Measurements from ENCODE around the gene PACS2. TPM values are rescaled to one million over a fixed set of nuclear protein-coding genes. Genes with fewer than 3 reads are reported as not detected.
"Not testable (repeated sequence)": the region's sequence is repeated elsewhere in the genome, so short reads cannot be mapped to it uniquely, and the experiment has no call there.

The PACS2 gene
- total RNA-seq = 10 to 100 TPM; 32.9 to 38.5 TPM

DNA sequence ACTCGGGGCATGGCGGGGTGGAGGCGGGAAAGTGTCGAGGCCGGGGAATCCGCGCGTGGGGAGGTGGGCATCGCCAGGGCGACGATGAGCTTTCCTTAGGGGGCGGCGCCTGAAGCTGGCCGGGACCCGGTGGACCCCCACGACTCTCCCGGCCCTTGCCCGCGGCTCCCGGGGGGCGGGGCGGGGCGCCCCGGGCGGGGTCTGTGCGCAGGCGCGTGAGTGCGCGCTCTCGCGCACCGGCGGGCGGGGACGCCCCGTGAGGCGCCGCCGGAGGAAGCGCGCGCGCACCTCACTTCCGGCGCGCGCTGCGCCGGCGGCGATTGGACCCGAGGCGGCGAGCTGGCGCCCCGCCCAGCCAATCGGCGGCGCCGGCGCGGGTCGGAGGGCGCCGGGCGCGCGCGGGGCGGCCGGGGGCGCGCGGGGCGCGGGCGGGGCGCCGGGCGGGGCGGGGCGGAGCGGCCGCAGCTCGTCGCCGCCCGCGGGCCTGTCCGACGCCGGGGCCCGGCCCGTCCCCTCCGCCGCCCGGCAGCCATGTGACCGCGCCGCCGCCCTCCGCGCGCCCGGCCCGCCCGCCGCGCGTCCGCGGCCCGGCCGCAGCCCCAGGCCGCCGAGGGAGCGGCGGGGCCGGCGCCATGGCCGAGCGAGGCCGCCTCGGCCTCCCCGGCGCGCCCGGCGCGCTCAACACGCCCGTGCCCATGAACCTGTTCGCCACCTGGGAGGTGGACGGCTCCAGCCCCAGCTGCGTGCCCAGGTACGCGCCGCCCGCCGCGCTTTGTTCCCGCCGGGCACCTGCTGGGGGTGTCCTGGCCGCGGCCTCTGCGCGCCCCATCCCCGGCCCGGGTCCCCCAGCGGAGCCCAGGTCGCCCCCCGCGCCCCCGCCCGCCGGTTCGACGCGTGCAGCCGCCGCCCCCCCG is at the start of gene PACS2:
PACS2 (plus strand) TSS at position 462 of the 914 bp plus-strand sequence; CDS start at position 633, 171 bp downstream.
- Mint-ChIP-seq H3K27ac (peak within 1 kb of the TSS; percentile 84), H3K36me3 (ENCODE audit: low read depth) (no peaks in the 10 kb centered on the region), H3K4me3 (peak within 1 kb of the TSS; percentile 88), H3K4me1 (ENCODE audit: low read depth) (peaks cover 37% of the 10 kb centered on the region), H3K9me3 (ENCODE audit: insufficient read depth) (no peaks in the 10 kb centered on the region), H3K27me3 (ENCODE audit: low read depth) (no peaks in the 10 kb centered on the region)
- peak; percentile 80 for ATAC-seq
- CTCF ChIA-PET = interaction anchor here (1.0 to 2.7 kb wide), 6 partner anchors 9 to 214 kb away, joined by 3 to 13 read pairs (median 3); partner anchors contain the start of gene BRF1
- DNase-seq = peak; percentile 75
- POLR2A ChIA-PET = interaction anchor here (0.9 to 4.6 kb wide), 5 partner anchors 10 to 562 kb away, joined by 3 to 56 read pairs (median 12); partner anchors contain the start of genes BRF1 and SIVA1

- no peak overlapping the region for H3K4me3 Mint-ChIP-seq
- no peak overlapping the region for H3K27ac Mint-ChIP-seq
- POLR2A ChIA-PET = no interaction called here
- peaks cover 3% of the 10 kb centered on the region for H3K36me3 Mint-ChIP-seq (ENCODE audit: low read depth)
- no peaks in the 10 kb centered on the region for H3K4me1 Mint-ChIP-seq (ENCODE audit: low read depth)
- H3K9me3 Mint-ChIP-seq (ENCODE audit: insufficient read depth) = no peaks in the 10 kb centered on the region
- peak; percentile 32 for ATAC-seq
- no peaks in the 10 kb centered on the region for H3K27me3 Mint-ChIP-seq (ENCODE audit: low read depth)
- no peak for DNase-seq
- CTCF ChIA-PET = no interaction called here
These were observed 46.6 kb upstream of the PACS2 start for GRCh38 chr14:105267820-105268548.

DNA sequence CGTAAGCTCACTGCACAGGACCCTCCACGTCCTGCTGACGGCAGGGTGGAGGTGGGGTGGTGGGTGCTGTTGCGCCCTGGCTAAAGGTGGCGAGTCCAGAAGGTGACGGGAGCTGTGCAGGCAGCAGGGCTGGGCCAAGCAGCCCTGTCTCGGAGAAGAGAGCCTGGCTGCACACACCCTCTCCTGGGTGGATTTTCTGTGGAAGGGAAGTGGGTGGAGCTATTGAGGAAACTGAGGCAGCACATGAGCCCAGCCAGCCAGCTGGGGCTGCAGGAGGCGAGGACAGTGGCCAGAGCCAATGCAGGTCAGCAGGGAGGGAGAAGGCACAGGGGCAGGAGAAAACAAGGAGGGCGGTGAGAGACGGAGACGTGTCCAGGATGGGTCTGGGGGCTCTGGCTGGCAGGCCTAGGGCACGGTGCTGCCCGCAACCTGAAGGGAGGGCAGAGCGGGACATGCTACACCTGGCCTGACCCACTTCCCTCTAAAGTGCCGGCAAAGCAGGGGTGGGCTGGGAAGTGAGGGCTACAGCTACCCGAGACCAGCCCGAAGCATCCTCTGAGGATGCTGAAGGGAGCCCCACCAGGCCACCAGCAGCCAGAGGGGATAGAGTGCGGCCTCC is 45.7 kb upstream of the PACS2 start:
- H3K27me3 Mint-ChIP-seq (ENCODE audit: low read depth) = no peaks in the 10 kb centered on the region
- ATAC-seq = no peak
- H3K27ac Mint-ChIP-seq = no peak overlapping the region
- H3K9me3 Mint-ChIP-seq (ENCODE audit: insufficient read depth) = no peaks in the 10 kb centered on the region
- H3K4me1 Mint-ChIP-seq (ENCODE audit: low read depth) = no peaks in the 10 kb centered on the region
- ChIA-PET CTCF (no interaction called here), POLR2A (no interaction called here)
- DNase-seq = no peak
- peaks cover 3% of the 10 kb centered on the region for H3K36me3 Mint-ChIP-seq (ENCODE audit: low read depth)
- no peak overlapping the region for H3K4me3 Mint-ChIP-seq

GRCh38 chr14:105269405-105269804 is 45.1 kb upstream of the PACS2 start:
- Mint-ChIP-seq H3K27me3 (ENCODE audit: low read depth) (no peaks in the 10 kb centered on the region), H3K4me3 (no peak overlapping the region), H3K4me1 (ENCODE audit: low read depth) (no peaks in the 10 kb centered on the region), H3K27ac (no peak overlapping the region), H3K9me3 (ENCODE audit: insufficient read depth) (no peaks in the 10 kb centered on the region), H3K36me3 (ENCODE audit: low read depth) (no peaks in the 10 kb centered on the region)
- CTCF ChIA-PET = no interaction called here
- ATAC-seq (no peak), DNase-seq (no peak)
- POLR2A ChIA-PET = no interaction called here

DNA sequence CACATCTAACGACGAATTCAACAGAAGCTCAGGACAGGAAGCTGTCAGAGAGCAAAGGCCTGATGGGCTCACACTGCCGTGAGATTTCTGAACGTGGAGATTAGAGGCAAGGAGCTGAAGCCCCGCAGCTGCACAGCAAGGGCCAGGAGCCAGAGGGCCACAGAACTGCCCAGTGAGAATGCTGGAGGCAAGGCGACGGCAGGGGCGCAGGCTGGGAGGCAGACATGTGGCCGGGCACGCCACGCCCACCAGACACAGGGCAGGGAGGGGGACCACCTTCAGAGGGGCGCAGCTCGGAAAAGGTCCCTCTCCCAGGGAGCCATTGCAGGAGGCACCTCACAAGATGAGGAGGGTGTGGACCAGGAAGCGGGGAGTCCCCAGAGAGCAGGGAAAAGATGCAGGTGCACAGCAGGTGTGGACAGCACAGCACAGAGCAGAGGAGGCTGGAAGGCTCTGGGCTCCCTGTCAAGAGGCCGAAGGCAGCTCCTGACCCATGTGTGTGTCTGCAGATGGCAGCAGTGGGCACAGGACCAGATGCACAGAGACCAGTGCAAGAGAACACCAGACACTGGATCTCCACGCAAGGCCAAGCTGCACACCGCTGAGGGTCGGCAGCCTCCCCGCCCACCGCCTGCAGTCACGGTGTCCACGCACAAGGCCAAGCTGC is 43.2 kb upstream of the PACS2 start:
- Mint-ChIP-seq H3K36me3 (ENCODE audit: low read depth) (no peaks in the 10 kb centered on the region), H3K27ac (no peak overlapping the region), H3K27me3 (ENCODE audit: low read depth) (no peaks in the 10 kb centered on the region), H3K4me1 (ENCODE audit: low read depth) (no peaks in the 10 kb centered on the region), H3K9me3 (ENCODE audit: insufficient read depth) (no peaks in the 10 kb centered on the region), H3K4me3 (no peak overlapping the region)
- CTCF ChIA-PET = no interaction called here
- DNase-seq (no peak), ATAC-seq (no peak)
- POLR2A ChIA-PET = no interaction called here

DNA sequence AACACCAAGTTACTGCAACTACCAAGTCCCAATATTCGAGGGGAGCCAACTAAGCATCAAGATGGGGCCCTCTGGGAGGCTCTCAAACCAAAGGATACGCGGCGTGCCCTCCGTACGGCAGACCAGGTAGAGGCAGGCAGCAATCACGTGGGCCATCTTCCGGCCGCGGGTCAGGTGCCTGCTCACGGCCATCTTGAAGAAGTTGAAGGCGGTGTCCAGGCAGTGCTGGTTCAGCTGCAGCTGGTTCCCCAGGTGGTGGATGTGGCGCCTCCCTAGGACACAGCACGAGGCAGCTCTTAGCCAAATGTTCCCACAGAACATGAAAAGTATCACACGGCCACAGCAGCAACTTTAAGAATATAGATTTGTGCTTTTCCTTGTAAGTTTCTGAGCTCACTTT is 41.9 kb upstream of the PACS2 start:
- no peak overlapping the region for H3K27ac Mint-ChIP-seq
- DNase-seq (no peak), ATAC-seq (no peak)
- no peaks in the 10 kb centered on the region for H3K4me1 Mint-ChIP-seq (ENCODE audit: low read depth)
- H3K36me3 Mint-ChIP-seq (ENCODE audit: low read depth) = no peaks in the 10 kb centered on the region
- no peaks in the 10 kb centered on the region for H3K27me3 Mint-ChIP-seq (ENCODE audit: low read depth)
- ChIA-PET CTCF (no interaction called here), POLR2A (no interaction called here)
- no peak overlapping the region for H3K4me3 Mint-ChIP-seq
- no peaks in the 10 kb centered on the region for H3K9me3 Mint-ChIP-seq (ENCODE audit: insufficient read depth)

DNA sequence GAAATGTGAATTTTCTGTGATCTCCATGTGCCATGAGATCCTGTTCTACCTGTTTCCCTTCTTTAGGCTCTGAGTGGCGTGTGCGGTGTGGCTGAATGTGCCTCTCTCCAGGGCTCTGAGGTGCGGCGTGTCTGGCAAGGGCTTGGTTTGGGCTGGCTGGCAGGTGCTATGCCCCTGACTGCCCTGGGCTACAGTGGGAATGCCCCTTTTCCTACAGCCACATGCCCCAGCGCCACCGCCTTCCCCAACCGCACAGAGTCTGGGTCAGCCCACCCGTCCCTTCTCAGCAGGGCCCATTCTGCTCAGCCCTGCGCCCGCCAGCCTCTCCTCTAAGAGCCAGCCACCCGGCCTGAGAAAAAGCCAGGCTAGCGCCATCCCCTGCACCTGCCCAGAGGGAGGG is 41.5 kb upstream of the PACS2 start:
- Mint-ChIP-seq H3K4me3 (no peak overlapping the region), H3K4me1 (ENCODE audit: low read depth) (no peaks in the 10 kb centered on the region), H3K36me3 (ENCODE audit: low read depth) (no peaks in the 10 kb centered on the region), H3K27ac (no peak overlapping the region), H3K9me3 (ENCODE audit: insufficient read depth) (no peaks in the 10 kb centered on the region), H3K27me3 (ENCODE audit: low read depth) (no peaks in the 10 kb centered on the region)
- POLR2A ChIA-PET = no interaction called here
- DNase-seq = no peak
- no peak for ATAC-seq
- CTCF ChIA-PET = no interaction called here

DNA sequence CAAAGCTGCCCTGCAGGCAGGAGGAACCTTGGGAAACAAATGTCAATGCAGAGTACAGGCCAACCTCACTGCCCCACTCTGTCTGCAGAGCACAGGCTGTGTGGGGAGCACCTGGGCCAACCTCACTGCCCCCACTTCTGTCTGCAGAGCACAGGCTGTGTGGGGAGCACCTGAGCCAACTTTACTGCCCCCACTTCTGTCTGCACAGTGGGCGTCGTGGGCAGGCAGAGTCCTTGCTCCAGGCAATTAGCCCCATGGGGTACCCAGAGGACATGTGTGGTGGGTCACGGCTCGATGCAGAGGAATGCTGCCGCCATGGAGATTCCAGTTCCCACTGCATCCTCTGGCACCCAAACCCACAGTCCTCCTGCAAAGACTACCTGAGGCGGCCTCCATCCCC is 39.9 kb upstream of the PACS2 start:
- H3K27me3 Mint-ChIP-seq (ENCODE audit: low read depth) = no peaks in the 10 kb centered on the region
- H3K9me3 Mint-ChIP-seq (ENCODE audit: insufficient read depth) = no peaks in the 10 kb centered on the region
- ChIA-PET CTCF (interaction anchor here (0.9 kb wide), 1 partner anchor 15 kb away, joined by 3 read pairs; no protein-coding TSS in a partner anchor), POLR2A (no interaction called here)
- H3K27ac Mint-ChIP-seq = no peak overlapping the region
- no peak overlapping the region for H3K4me3 Mint-ChIP-seq
- DNase-seq = no peak
- H3K36me3 Mint-ChIP-seq (ENCODE audit: low read depth) = no peaks in the 10 kb centered on the region
- ATAC-seq = no peak
- H3K4me1 Mint-ChIP-seq (ENCODE audit: low read depth) = no peaks in the 10 kb centered on the region

DNA sequence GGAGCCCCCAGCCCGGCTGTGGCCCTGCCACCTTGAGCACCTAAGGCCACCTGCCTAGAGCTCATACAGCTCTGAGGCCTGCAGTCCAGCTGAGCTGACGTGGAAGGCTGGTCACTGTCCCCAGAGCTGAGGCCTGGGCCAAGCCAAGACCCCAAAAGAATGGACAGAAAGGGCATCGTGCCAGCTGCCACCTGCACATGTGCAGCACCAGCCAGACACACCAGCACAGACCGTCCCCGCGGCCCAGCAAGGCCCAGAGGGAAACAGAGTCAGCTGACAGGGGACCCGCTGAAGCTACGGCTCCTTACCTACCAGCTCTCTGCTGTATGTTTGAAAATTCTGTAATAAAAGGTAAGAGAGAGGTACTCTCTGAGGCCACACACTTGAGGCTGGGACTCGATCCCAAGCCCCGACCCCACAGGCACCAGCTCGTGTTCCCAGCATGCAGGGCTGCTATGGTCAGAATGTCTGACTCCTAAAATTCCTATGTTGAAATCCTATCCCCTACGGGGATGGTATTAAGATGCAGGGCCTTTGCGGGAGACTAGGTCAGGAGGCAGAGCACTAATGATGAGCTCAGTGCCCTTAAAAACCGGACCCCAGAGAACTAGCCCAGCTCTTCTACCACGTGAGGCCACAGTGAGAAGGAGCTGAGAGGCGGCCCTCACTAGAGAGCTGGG is 39.1 kb upstream of the PACS2 start:
- ChIA-PET CTCF (interaction anchor here (0.9 kb wide), 1 partner anchor 16 kb away, joined by 3 read pairs; no protein-coding TSS in a partner anchor), POLR2A (interaction anchor here (0.6 kb wide), 1 partner anchor 71 kb away, joined by 3 read pairs; no protein-coding TSS in a partner anchor)
- no peaks in the 10 kb centered on the region for H3K4me1 Mint-ChIP-seq (ENCODE audit: low read depth)
- DNase-seq (no peak), ATAC-seq (no peak)
- H3K27ac Mint-ChIP-seq = no peak overlapping the region
- no peaks in the 10 kb centered on the region for H3K36me3 Mint-ChIP-seq (ENCODE audit: low read depth)
- H3K9me3 Mint-ChIP-seq (ENCODE audit: insufficient read depth) = no peaks in the 10 kb centered on the region
- H3K27me3 Mint-ChIP-seq (ENCODE audit: low read depth) = no peaks in the 10 kb centered on the region
- no peak overlapping the region for H3K4me3 Mint-ChIP-seq

- ATAC-seq; H3K36me3 Mint-ChIP-seq (ENCODE audit: low read depth); H3K27ac Mint-ChIP-seq; H3K9me3 Mint-ChIP-seq (ENCODE audit: insufficient read depth); H3K4me3 Mint-ChIP-seq; POLR2A ChIA-PET; DNase-seq; H3K27me3 Mint-ChIP-seq (ENCODE audit: low read depth); H3K4me1 Mint-ChIP-seq (ENCODE audit: low read depth): not testable (repeated sequence)
- CTCF ChIA-PET = interaction anchor here (1.4 kb wide), 1 partner anchor 109 kb away, joined by 3 read pairs; the partner anchor contains the start of gene JAG2
These were observed 37.1 kb upstream of the PACS2 start for GRCh38 chr14:105277448-105277847.

All from activated CD8-positive, alpha-beta T cell treated with anti-CD3 and anti-CD28 coated beads, Interleukin-2, amount 10 ng/mL, durations not matched to agents 7 days and 5 days (primary cell).